Cardiac fibroblast (primary cell): ENCODE results near the gene ZFYVE9.

ENCODE experiments used
- DNase-seq, 2 donors: peaks; one replicate each; pipeline versions ENCODE4 v3.0.0 to v3.0.0-alpha.2; 2010; ENCODE audit warnings: low read depth in 2 of 2
- H3K4me3 ChIP-seq, 2 donors: replicated peaks in 1 of 2; 1 replicate in 1 of 2; 2 replicates in 1 of 2; pipeline ENCODE4 v1.5.1; 2011; ENCODE audit warnings: low read depth in 2 of 2, low read length in 2 of 2, mild to moderate bottlenecking in 2 of 2, moderate library complexity in 1 of 2
- TF ChIP-seq, protein P1 (sequence below): IDR thresholded peaks from one replicate; pipeline ENCODE4 v1.5.1; 2011; ENCODE audit warnings: low read depth, mild to moderate bottlenecking, low read length, inconsistent platforms

The ZFYVE9 gene

DNA sequence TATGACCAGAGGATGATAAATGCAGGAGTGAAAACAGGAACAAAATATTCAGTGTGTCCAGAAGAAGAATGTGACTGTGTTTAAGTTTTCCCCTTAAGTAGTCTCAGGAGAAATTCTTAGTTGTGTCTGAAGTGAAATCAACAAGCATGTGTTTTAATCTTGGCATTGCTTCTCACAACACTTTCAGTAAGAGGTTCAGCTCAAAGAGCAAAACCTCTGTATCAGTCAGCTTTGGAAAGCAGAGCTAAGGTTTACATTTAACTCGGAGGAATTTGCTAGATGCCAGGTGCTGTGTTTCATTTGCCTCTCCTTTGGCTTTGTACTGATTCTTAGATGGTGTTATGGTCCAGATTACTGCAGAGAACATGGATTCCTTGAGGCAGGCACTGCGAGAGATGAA lies 195.6 kb downstream of the ZFYVE9 start:
- no peak overlapping the region for H3K4me3 ChIP-seq
- DNase-seq, result no peak
- TF ChIP-seq, protein P1, sequence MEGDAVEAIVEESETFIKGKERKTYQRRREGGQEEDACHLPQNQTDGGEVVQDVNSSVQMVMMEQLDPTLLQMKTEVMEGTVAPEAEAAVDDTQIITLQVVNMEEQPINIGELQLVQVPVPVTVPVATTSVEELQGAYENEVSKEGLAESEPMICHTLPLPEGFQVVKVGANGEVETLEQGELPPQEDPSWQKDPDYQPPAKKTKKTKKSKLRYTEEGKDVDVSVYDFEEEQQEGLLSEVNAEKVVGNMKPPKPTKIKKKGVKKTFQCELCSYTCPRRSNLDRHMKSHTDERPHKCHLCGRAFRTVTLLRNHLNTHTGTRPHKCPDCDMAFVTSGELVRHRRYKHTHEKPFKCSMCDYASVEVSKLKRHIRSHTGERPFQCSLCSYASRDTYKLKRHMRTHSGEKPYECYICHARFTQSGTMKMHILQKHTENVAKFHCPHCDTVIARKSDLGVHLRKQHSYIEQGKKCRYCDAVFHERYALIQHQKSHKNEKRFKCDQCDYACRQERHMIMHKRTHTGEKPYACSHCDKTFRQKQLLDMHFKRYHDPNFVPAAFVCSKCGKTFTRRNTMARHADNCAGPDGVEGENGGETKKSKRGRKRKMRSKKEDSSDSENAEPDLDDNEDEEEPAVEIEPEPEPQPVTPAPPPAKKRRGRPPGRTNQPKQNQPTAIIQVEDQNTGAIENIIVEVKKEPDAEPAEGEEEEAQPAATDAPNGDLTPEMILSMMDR, result no peak

DNA sequence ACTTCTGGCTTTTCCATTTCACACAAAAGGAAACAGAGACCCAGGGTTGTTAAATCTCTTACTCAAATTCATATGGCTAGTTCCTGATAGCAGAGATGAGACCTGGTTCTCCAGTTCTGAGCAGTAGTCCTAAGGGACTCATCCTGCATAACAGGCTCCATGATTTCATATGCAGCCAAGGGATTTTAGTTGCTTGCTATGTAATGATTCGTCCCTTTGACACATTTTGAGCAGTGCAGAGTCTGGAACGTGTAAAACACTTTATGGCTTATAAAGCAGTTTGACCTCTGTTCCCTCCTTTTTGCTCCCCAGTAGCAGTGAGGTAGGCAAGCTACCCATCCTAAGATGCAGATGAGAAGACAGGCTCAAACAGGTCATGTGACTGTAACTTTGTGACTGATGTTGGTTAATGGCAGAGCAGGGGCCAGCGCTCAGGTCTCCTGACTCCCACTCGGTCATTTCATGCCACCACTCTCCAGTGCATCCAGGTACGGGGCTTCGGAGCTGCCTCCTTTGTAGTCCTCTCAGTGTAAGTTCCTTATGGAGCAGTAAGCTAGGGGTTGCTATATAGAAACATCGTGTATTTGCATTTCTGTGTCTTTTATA lies 199.9 kb downstream of the ZFYVE9 start:
- no peak for DNase-seq
- TF ChIP-seq, protein P1, result no peak
- no peak overlapping the region for H3K4me3 ChIP-seq

DNA sequence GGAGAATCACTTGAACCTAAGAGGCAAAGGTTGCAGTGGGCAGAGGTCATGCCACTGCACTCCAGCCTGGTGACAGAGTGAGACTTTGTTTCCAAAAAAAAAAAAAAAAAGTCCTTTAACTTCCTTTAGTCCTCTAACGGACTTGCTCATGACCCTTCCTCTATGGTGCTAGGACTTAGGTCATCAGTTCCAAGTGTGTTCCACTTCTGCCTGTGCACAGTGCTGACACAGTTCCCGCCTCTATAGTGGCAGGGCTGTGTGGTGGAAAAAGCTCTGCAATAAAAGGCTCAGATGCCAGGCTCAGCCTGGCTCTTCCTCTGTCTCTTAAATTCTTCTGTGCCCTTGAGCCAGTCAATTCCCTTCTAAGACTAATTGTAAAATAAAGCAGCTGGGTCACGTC lies 202.1 kb downstream of the ZFYVE9 start:
- TF ChIP-seq, protein P1, result no peak
- DNase-seq, result no peak
- H3K4me3 ChIP-seq, result no peak overlapping the region

DNA sequence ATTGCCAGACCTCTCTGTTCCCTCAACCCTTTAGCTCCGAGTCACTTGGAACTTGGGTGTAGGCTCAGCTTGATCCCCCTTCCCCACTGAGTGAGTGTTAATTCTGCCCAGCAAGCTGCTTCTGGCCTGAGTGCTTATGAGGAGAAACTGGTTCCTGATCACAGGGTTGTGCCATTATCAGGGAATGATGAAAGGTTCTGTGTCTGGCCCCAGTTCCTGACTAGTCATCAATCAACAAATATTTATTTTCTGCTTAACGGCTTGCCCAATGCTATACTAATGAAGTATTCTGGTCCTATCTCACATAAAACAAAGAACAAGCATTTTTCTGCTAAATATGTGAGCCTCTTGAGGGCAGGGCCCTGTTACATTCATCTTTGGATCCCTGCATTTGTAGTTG lies 203.4 kb downstream of the ZFYVE9 start:
- no peak overlapping the region for H3K4me3 ChIP-seq
- DNase-seq, result no peak
- TF ChIP-seq, protein P1, result no peak

DNA sequence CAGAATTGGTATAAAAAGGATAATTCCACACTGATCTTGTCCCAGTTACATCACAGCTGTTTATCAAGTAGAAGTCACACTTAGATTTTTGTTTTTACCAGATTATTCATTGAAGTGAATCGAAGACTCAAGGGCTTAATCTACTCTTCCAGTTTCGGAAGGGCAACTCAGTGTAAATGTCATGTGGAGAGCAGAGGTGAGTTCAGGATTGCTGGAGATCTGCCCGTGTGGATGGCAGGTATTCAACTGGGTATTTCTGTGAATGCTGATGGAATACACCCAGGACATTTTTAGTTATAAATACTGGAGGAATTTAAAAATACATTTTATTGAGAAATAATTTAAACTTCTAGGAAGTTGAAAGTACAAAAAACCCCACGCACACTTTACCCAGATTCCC lies 204.8 kb downstream of the ZFYVE9 start:
- no peak for DNase-seq
- TF ChIP-seq, protein P1, result no peak
- H3K4me3 ChIP-seq, result no peak overlapping the region

DNA sequence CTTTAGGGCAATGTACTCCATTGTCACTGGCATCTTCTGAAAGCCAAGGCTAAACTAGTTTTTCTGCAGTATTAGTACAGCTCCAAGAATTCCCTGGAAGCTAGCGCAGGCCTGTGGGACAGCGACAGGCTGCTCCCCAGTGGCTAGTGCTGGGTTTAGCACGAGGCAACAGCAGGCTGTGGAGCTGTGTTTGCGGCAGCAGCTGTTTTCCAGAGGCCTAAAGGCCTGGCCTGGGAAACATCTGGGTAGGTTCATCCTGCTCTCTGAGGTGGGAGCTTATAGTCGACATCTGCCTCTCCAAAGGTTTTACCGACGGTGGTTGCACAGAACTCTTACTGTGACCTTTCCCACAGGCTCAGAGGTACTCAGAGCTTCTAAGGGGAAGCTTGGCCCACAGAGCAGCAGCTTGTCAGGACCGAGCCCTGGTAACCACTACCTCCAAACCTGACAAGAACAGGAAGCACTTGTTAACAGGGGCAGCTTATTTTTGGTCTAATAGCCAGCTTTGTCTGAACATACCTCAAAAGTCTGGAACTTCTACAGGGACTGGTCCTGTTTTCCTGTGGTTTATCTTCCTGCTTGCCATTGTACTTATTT lies 206.9 kb downstream of the ZFYVE9 start:
- DNase-seq, result peak; percentile 39 to 53
- TF ChIP-seq, protein P1, result peak; percentile 29
- H3K4me3 ChIP-seq, result no peak overlapping the region

DNA sequence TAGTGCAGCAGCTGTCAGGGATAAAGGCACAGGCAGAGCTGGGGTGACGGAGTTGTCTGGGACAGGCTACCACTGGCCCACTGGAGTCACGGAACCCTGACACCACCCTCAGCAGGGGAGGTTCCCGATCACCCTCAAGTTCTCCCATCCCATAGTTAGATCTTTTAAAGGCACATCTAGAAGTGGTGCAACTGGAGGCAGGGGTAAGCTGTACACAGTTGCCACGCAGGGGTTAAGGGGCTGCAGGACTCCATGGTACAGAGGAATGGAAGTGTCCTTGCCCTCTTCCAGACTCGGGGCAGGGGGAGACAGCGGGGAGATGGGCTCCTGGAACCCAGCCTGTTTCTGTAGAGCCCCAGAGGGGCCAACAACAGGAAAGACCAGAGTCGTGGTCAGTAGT lies 210.8 kb downstream of the ZFYVE9 start:
- no peak for DNase-seq
- H3K4me3 ChIP-seq, result no peak overlapping the region
- TF ChIP-seq, protein P1, result no peak
